HAP-1 (cell line): Measurements from ENCODE around the gene NUBP2.

ENCODE experiments used
- DNase-seq, 2 experiments: peaks; one replicate each; pipeline ENCODE4 v3.0.0-alpha.2; 2016 to 2020; ENCODE audit warnings: low spot score in 2 of 2
- H3K27me3 ChIP-seq: fragments of 250-450 bp; sonication (Bioruptor Pico); 2 replicates; pipeline ENCODE4 v1.5.1; 2020; ENCODE audit warnings: low read depth, mild to moderate bottlenecking, moderate library complexity
- H3K36me3 ChIP-seq: fragments of 250-450 bp; sonication (Bioruptor Pico); replicated peaks from 2 replicates; pipeline ENCODE4 v1.5.1; 2020; ENCODE audit warnings: mild to moderate bottlenecking
- H3K4me1 ChIP-seq: fragments of 250-450 bp; sonication (Bioruptor Pico); 2 replicates; pipeline ENCODE4 v1.5.1; 2020; ENCODE audit warnings: mild to moderate bottlenecking
- H3K4me3 ChIP-seq: fragments of 250-450 bp; sonication (Bioruptor Pico); 2 replicates; pipeline ENCODE4 v1.5.1; 2020; ENCODE audit warnings: mild to moderate bottlenecking, moderate library complexity
- H3K9me3 ChIP-seq: fragments of 250-450 bp; sonication (Bioruptor Pico); 2 replicates; pipeline ENCODE4 v1.5.1; 2020; ENCODE audit warnings: mild to moderate bottlenecking, moderate library complexity
- in situ Hi-C: fragments of 300-500 bp; cut with MboI; formaldehyde crosslinking; loops from 3 replicates; pipeline ENCODE4 v1.14.3; 2020; ENCODE audit warnings: low sequenced_read_pairs, inconsistent platforms, mixed read lengths

The NUBP2 gene

GRCh38 chr16:1771864-1772361 lies 10.8 kb upstream of the NUBP2 start:
- no peaks in the 10 kb centered on the region for H3K9me3 ChIP-seq
- in situ Hi-C loops, result loop anchor here (5.0 kb wide), 1 partner anchor 65 kb away; the partner anchor contains the start of gene MAPK8IP3
- peaks cover 57% of the 10 kb centered on the region for H3K36me3 ChIP-seq
- H3K4me1 ChIP-seq, result peaks cover 6% of the 10 kb centered on the region; the same call in 1 of the 2 replicates
- H3K4me3 ChIP-seq, result peak overlapping the region; percentile 86
- H3K27me3 ChIP-seq, result no peaks in the 10 kb centered on the region
- DNase-seq, result no peak

- DNase-seq, result no peak
- Histone ChIP-seq H3K27me3 (no peaks in the 10 kb centered on the region), H3K9me3 (no peaks in the 10 kb centered on the region), H3K36me3 (peaks cover 57% of the 10 kb centered on the region), H3K4me3 (peak within 1 kb of the TSS; percentile 86), H3K4me1 (peaks cover 6% of the 10 kb centered on the region; the same call in 1 of the 2 replicates)
- in situ Hi-C loops, result loop anchor here (5.0 kb wide), 1 partner anchor 65 kb away; the partner anchor contains the start of gene MAPK8IP3
Observed at GRCh38 chr16:1772362-1772907, 10.3 kb upstream of the NUBP2 start, which contains the start of gene EME2. Gene EME2 (plus strand): TSS chr16:1772810. CDS start chr16:1773228, 418 bp downstream.

GRCh38 chr16:1772908-1773702 lies 9.7 kb upstream of the NUBP2 start, which contains the start of gene MRPS34:
Gene MRPS34 (minus strand): TSS chr16:1773134. CDS start chr16:1773119, 15 bp downstream.
- H3K4me1 ChIP-seq, result peaks cover 6% of the 10 kb centered on the region; the same call in 1 of the 2 replicates
- peaks cover 57% of the 10 kb centered on the region for H3K36me3 ChIP-seq
- H3K4me3 ChIP-seq, result peak within 1 kb of the TSS; percentile 86
- H3K9me3 ChIP-seq, result no peaks in the 10 kb centered on the region
- in situ Hi-C loops, result loop anchor here (5.0 kb wide), 1 partner anchor 66 kb away; the partner anchor contains the start of gene MAPK8IP3
- H3K27me3 ChIP-seq, result no peaks in the 10 kb centered on the region
- peak; percentile 72 to 91 for DNase-seq

- no peaks in the 10 kb centered on the region for H3K27me3 ChIP-seq
- in situ Hi-C loops, result loop anchor here (5.0 kb wide), 1 partner anchor 67 kb away; the partner anchor contains the start of gene MAPK8IP3
- H3K36me3 ChIP-seq, result peaks cover 52% of the 10 kb centered on the region
- DNase-seq, result no peak
- peak overlapping the region; percentile 86 for H3K4me3 ChIP-seq
- peaks cover 6% of the 10 kb centered on the region; the same call in 1 of the 2 replicates for H3K4me1 ChIP-seq
- no peaks in the 10 kb centered on the region for H3K9me3 ChIP-seq
Observed at GRCh38 chr16:1773703-1774447, 8.9 kb upstream of the NUBP2 start.

DNA sequence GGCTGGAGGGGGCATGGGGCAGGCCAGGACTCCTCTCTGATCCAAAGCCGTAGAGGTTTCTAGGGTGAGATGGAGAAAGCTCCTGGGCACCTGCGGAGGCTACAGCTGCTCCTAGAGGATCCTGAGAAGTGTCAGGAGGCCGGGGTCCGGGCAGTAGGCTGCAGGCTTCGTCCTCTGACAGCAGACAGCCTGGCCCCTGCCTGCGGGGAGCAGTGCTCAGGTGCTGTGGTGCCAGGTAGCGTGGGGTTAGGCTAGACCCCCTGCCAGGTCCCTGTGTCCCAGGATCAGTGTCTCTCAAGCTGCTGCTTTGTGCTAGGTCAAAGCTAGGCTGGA lies 8.3 kb upstream of the NUBP2 start:
- Histone ChIP-seq H3K9me3 (no peaks in the 10 kb centered on the region), H3K36me3 (peaks cover 47% of the 10 kb centered on the region), H3K4me1 (peaks cover 6% of the 10 kb centered on the region; the same call in 1 of the 2 replicates), H3K27me3 (no peaks in the 10 kb centered on the region), H3K4me3 (peak overlapping the region; percentile 86)
- in situ Hi-C loops, result loop anchor here (5.0 kb wide), 1 partner anchor 67 kb away; the partner anchor contains the start of gene MAPK8IP3
- no peak for DNase-seq

GRCh38 chr16:1775006-1775845 lies 7.5 kb upstream of the NUBP2 start:
- Histone ChIP-seq H3K4me1 (peaks cover 6% of the 10 kb centered on the region; the same call in 1 of the 2 replicates), H3K9me3 (no peaks in the 10 kb centered on the region), H3K4me3 (no peak overlapping the region), H3K36me3 (peaks cover 39% of the 10 kb centered on the region), H3K27me3 (no peaks in the 10 kb centered on the region)
- in situ Hi-C loops, result no loop called here
- DNase-seq, result no peak

DNA sequence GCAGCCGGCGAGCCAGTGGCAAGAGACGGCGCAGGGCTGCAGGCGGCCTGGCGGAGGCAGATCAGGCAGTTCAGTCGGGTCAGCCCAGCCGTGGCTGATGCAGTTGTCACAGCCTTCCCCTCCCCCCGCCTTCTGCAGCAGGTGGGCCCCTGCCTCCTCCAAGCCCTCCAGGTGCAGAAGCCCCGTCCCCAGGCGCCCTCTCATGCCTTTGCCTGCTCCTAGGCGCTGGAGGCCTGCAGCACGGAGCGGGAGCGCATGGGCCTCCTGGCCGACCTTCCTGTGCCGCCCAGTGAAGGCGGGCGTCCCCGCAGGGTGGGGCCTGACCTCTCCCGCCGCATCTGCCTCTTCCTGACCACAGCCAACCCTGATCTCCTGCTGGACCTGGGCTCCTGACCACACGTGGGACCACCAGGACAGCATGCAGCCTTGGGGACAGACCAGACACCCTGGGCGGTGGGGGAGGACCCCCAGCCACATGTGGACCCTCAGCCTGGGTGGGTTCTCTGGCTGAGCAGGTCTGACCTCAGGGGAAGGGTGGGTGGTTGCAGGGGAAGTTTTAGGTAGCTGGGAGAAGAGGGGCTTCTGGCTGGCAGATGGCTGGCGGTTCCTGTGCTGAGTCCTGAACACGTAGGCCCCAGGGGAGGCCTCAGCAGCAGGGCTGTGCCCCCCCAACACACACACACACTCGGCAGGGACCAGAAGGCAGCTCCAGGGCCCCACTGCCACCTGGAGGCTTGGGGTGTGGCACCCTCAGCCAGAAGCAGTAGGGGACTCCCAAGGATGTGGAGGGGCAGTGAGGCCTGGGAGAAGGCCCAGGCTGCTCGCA lies 6.7 kb upstream of the NUBP2 start:
- Histone ChIP-seq H3K36me3 (peaks cover 33% of the 10 kb centered on the region), H3K4me1 (peaks cover 3% of the 10 kb centered on the region; the same call in 1 of the 2 replicates), H3K27me3 (no peaks in the 10 kb centered on the region), H3K4me3 (no peak overlapping the region), H3K9me3 (no peaks in the 10 kb centered on the region)
- no peak for DNase-seq
- in situ Hi-C loops, result no loop called here

GRCh38 chr16:1776672-1776955 lies 6.1 kb upstream of the NUBP2 start:
- Histone ChIP-seq H3K9me3 (no peaks in the 10 kb centered on the region), H3K4me3 (no peak overlapping the region), H3K27me3 (no peaks in the 10 kb centered on the region), H3K4me1 (peaks cover 3% of the 10 kb centered on the region; the same call in 1 of the 2 replicates), H3K36me3 (peaks cover 33% of the 10 kb centered on the region)
- in situ Hi-C loops, result no loop called here
- no peak for DNase-seq

- Histone ChIP-seq H3K27me3 (no peaks in the 10 kb centered on the region), H3K9me3 (no peaks in the 10 kb centered on the region), H3K4me3 (no peak overlapping the region), H3K36me3 (peaks cover 30% of the 10 kb centered on the region), H3K4me1 (peaks cover 3% of the 10 kb centered on the region; the same call in 1 of the 2 replicates)
- in situ Hi-C loops, result no loop called here
- DNase-seq, result no peak
Observed at GRCh38 chr16:1776991-1777374, 5.8 kb upstream of the NUBP2 start.

- Histone ChIP-seq H3K27me3 (no peaks in the 10 kb centered on the region), H3K9me3 (no peaks in the 10 kb centered on the region), H3K4me1 (peaks cover 3% of the 10 kb centered on the region; the same call in 1 of the 2 replicates), H3K4me3 (no peak overlapping the region), H3K36me3 (peaks cover 24% of the 10 kb centered on the region)
- no peak for DNase-seq
- in situ Hi-C loops, result no loop called here
Observed at GRCh38 chr16:1777375-1778199, 5.2 kb upstream of the NUBP2 start.

- Histone ChIP-seq H3K36me3 (peaks cover 21% of the 10 kb centered on the region), H3K27me3 (no peaks in the 10 kb centered on the region), H3K4me1 (peaks cover 3% of the 10 kb centered on the region; the same call in 1 of the 2 replicates), H3K4me3 (no peak overlapping the region), H3K9me3 (no peaks in the 10 kb centered on the region)
- DNase-seq, result no peak
- in situ Hi-C loops, result no loop called here
Observed at GRCh38 chr16:1778200-1779179, 4.3 kb upstream of the NUBP2 start.
